Ishikawa (cell line): Measurements from ENCODE around the gene HOXA13.

ENCODE experiments used
- CREB1 ChIP-seq: IDR thresholded peaks from 2 replicates; pipeline ENCODE4 v1.6.1; 2012; ENCODE audit warnings: low read depth
- EGR1 ChIP-seq: IDR thresholded peaks from 2 replicates; pipeline ENCODE4 v1.6.1; 2012
- EP300 ChIP-seq: IDR thresholded peaks from 2 replicates; pipeline ENCODE4 v1.6.1; 2012; ENCODE audit warnings: borderline replicate concordance
- TAF1 ChIP-seq: IDR thresholded peaks from 2 replicates; pipeline ENCODE4 v1.6.1; 2012; ENCODE audit warnings: low read depth, mild to moderate bottlenecking
- TEAD4 ChIP-seq: IDR thresholded peaks from 2 replicates; pipeline ENCODE4 v1.6.1; 2012

GRCh38 chr7:27193335-27194001 is 6.4 kb downstream of the HOXA13 start:
- TF ChIP-seq TEAD4 (no peak), TAF1 (no peak), EP300 (no peak), EGR1 (no peak), CREB1 (no peak)
